Ovary (tissue), 9 donors: Measurements from ENCODE around the gene C1orf50. TPM values are rescaled to one million over a fixed set of nuclear protein-coding genes. Genes with fewer than 3 reads are reported as not detected.

ENCODE experiments used
- DNase-seq, 5 donors: peaks; one replicate each; pipeline ENCODE4 v3.0.0-alpha.2; 2019 to 2020
- H3K27ac ChIP-seq, 2 donors: fragments of 200-600 bp; one replicate each; pipeline versions ENCODE4 v1.5.1 to v1.8.0; 2019 to 2022
- H3K27me3 ChIP-seq: fragments of 200-600 bp; one replicate; pipeline ENCODE4 v1.8.0; 2022
- H3K36me3 ChIP-seq: fragments of 200-600 bp; sonication (generic); one replicate; pipeline ENCODE4 v1.5.1; 2019
- H3K4me1 ChIP-seq: one replicate; pipeline ENCODE4 v1.8.1; 2013; ENCODE audit warnings: mild to moderate bottlenecking, moderate library complexity; ENCODE audit not compliant: insufficient read depth
- H3K4me3 ChIP-seq: fragments of 200-600 bp; sonication (generic); one replicate; pipeline ENCODE4 v1.5.1; 2017
- H3K9me3 ChIP-seq, 2 donors: fragments of 200-600 bp in 1 of 2; sonication (generic) in 1 of 2; one replicate each; pipeline versions ENCODE4 v1.5.1 to v1.8.1; 2013 to 2019; ENCODE audit warnings: mild to moderate bottlenecking in 1 of 2, moderate library complexity in 1 of 2
- EP300 ChIP-seq: sonication (generic); formaldehyde crosslinking; IDR thresholded peaks from one replicate; pipeline ENCODE4 v1.6.1; 2017; ENCODE audit warnings: antibody characterized with exemption
- POLR2A ChIP-seq: fragments of 450-650 bp; IDR thresholded peaks from one replicate; pipeline ENCODE4 v1.6.1; 2017; ENCODE audit warnings: antibody characterized with exemption, mild to moderate bottlenecking, moderate library complexity
- WGBS, 3 donors: extraction: QIAGEN DNeasy Blood & Tissue Kit in 1 of 3; methylation state at CpG; one replicate each; pipeline versions ENCODE4 v1.1.5 to v1.1.7; 2013 to 2017; 5-methylcytosine and 5-hydroxymethylcytosine counted together
- intact Hi-C, 4 donors: fragments of 100-400 bp; cut with DNase I; formaldehyde crosslinking; loops; one replicate each; pipeline versions ENCODE4 v1.11.0 to v1.15.1; 2022 to 2023
- polyA plus RNA-seq, 2 donors: library from polyadenylated mRNA; stranded (reverse); fragments of 200-250 nt in 1 of 2; fragments of 350-450 nt in 1 of 2; fragmentation: Illumina TruSeq in 1 of 2; extraction: RNeasy Lipid Tissue Mini Kit (QIAGEN cat#74804) in 1 of 2; gene quantifications; one replicate each; pipeline ENCODE4 v1.2.3, GENCODE V29; 2013 to 2014
- total RNA-seq, 7 donors: library from RNA; depleted of rRNA in 2 of 7; stranded (reverse); fragments of >200 nt in 2 of 7; fragmentation: NEBNext Ultra II Directional in 3 of 7; extraction: Animal tissue kit (Norgen Biotek cat#: 25700) in 3 of 7; gene quantifications; one replicate each; pipeline versions ENCODE4 v1.1.0 to v1.2.4, GENCODE V29; 2016 to 2023
- TF ChIP-seq, protein P1 (sequence below), 3 donors: fragments of 450-650 bp in 2 of 3; fragments of 200-600 bp in 1 of 3; IDR thresholded peaks; one replicate each; pipeline versions ENCODE4 v1.5.1 to v1.8.0; 2016 to 2022; ENCODE audit warnings: antibody characterized with exemption in 3 of 3, mild to moderate bottlenecking in 1 of 3
- donor health status: DM: no; HTN: no; CAD: no; lungs with moderate emphysema.
- donor health status: DM: no; HTN: no; CAD: no.
- donor health status: Bipolar disorder and iron deficiency.
- donor health status: DM: yes; HTN: yes; CAD: no.
- donor health status: DM: no; HTN: no; CAD: no.
- donor health status: DM: yes; HTN: yes; CAD: no.

C1orf50 gene
- total and polyA plus RNA-seq, 9 donors = 1.3 to 13.6 (median 5.8) TPM

DNA sequence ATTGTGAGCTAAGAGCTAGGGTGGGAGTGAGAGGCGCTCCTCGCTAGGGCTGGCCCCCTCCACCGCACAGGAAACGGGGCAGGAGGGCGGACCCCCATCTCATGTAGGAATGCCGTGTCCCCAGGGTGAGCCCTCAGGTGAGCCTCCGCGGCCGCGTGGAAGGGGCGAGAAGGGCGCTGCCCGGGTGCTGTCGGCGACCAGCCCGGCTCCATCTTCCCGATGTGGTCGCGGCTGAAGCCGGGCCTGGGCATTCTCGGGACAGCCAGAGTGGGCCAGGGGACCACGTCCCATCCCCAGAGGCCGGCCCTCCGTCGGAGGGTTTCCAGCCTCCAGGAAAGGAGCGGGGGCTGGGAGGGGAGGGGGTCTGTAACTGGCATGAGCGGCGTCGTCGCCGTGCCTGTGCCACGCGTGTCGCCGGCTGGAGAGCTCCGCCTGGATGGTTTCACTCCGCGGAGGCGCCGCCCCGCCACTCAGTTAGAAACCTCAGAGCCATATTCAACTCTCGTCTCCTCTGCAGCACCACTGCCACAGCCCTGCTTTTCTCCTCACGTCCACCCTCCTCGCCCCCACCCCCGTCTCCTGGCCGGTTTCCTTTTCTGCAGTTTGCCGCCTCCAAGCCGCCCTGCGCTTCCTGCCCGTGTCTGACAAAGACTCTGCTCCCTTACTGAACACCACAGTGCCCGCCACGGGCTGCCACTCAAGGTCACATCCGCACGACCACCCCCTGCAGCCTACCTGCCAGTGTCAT is 18.1 kb downstream of the C1orf50 start, which contains the start of gene TMEM269:
TMEM269 (plus strand) TSS at position 46 of the 748 bp plus-strand sequence. CDS start 4,903 bp downstream, outside the sequence.
- H3K36me3 ChIP-seq = no peaks in the 10 kb centered on the region
- peak in 3 of 5 donors; percentile 20 to 48 (median 21) for DNase-seq
- TF ChIP-seq, protein P1, sequence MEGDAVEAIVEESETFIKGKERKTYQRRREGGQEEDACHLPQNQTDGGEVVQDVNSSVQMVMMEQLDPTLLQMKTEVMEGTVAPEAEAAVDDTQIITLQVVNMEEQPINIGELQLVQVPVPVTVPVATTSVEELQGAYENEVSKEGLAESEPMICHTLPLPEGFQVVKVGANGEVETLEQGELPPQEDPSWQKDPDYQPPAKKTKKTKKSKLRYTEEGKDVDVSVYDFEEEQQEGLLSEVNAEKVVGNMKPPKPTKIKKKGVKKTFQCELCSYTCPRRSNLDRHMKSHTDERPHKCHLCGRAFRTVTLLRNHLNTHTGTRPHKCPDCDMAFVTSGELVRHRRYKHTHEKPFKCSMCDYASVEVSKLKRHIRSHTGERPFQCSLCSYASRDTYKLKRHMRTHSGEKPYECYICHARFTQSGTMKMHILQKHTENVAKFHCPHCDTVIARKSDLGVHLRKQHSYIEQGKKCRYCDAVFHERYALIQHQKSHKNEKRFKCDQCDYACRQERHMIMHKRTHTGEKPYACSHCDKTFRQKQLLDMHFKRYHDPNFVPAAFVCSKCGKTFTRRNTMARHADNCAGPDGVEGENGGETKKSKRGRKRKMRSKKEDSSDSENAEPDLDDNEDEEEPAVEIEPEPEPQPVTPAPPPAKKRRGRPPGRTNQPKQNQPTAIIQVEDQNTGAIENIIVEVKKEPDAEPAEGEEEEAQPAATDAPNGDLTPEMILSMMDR (IDR thresholded peaks at IDR 0.05) = no peak
- TF ChIP-seq POLR2A = no peak
- TF ChIP-seq EP300 = no peak
- intact Hi-C loops = loop anchor here in 1 of 4 donors (10.0 kb wide), 1 partner anchor 280 kb away; no protein-coding TSS in a partner anchor
- H3K27ac ChIP-seq = no peak within 1 kb of the TSS
- no peaks in the 10 kb centered on the region for H3K9me3 ChIP-seq
- 3 to 8% (median 3%) methylated on average over 33 to 54 of the region's 54 CpGs for WGBS, 3 donors
- peak within 1 kb of the TSS; percentile 23 for H3K4me3 ChIP-seq
- H3K4me1 ChIP-seq = peaks cover 5% of the 10 kb centered on the region
- H3K27me3 ChIP-seq = no peaks in the 10 kb centered on the region

DNA sequence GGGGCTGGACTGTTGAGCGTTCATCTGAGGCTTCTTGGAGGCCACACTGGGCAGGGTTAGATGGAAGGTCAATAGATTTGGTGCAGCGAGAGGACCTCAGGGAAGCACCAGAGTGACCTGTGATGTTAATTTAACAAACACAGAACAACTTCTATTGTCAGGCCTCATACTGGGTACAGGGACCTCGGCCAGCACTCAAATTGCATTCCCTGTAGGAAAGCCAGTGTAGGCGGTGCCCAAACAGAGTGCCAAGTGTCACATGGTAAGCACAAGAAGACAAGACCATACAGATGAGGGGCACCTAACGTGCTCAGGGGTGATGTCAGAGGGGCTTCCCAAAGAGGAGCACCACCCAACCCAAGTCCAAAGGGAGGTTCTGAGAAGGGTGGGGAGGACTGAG is 19.0 kb downstream of the C1orf50 start:
- Histone ChIP-seq H3K27me3 (no peaks in the 10 kb centered on the region), H3K4me3 (no peak overlapping the region)

DNA sequence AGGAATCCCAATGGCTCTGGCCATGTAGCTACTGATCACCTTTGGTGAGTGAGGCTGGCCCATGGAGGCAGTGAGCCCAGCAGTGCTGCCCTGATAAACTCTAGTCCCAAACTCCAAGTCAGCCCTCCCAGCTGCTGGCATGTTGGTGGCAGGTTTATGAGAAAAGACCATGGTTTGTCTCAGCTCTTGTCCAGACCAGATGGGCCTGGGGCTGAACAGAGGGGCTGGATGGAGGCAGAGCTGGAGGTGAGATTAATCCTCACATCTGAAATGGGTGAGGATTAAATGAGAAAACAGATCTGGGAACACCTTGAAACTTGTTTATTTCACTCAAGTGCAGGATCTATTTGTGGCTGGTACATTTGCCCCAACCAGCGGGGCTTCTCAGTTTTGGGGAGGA is 21.0 kb downstream of the C1orf50 start:
- intact Hi-C loops = loop anchor here in 1 of 4 donors (10.0 kb wide), 1 partner anchor 277 kb away; no protein-coding TSS in a partner anchor
- TF ChIP-seq, protein P1 (IDR thresholded peaks at IDR 0.05) = no peak
- TF ChIP-seq EP300 (no peak), POLR2A (no peak)
- Histone ChIP-seq H3K4me1 (peaks cover 5% of the 10 kb centered on the region), H3K36me3 (no peaks in the 10 kb centered on the region), H3K27me3 (no peaks in the 10 kb centered on the region), H3K9me3 (no peaks in the 10 kb centered on the region), H3K4me3 (no peak overlapping the region), H3K27ac (no peak overlapping the region)
- WGBS, 3 donors = 96 to 98% (median 97%) methylated on average over 1 of the region's 1 CpG
- DNase-seq = no peak

More for the DNA sequence above, 19.0 kb downstream of the C1orf50 start:
- Histone ChIP-seq H3K9me3 (no peaks in the 10 kb centered on the region), H3K36me3 (no peaks in the 10 kb centered on the region), H3K27ac (no peak overlapping the region), H3K4me1 (peaks cover 5% of the 10 kb centered on the region)
- intact Hi-C loops = loop anchor here in 1 of 4 donors (10.0 kb wide), 1 partner anchor 279 kb away; no protein-coding TSS in a partner anchor
- 89 to 92% (median 90%) methylated on average over 5 of the region's 5 CpGs for WGBS, 3 donors
- TF ChIP-seq EP300 = no peak
- TF ChIP-seq, protein P1 (IDR thresholded peaks at IDR 0.05) = no peak
- no peak for TF ChIP-seq POLR2A
- no peak for DNase-seq

DNA sequence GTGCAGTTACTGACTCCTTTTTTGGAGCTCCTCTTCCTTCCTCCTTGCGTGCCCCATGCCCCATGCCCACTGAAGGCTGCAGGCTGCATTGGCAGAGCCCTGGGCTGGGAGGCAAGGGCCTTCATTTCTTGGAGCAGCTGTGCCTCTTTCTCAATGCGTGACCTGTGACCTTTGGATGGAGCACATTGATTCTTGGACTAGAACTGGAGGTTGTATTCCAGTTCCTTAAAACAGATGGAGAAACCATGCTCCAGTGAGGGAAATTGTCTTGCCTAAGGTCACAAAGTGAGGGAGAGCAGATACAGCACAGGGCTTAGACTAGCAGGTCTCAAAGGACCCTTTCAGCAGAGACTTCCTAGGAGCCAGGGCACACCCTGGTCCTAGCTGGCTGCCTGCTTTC is 26.8 kb downstream of the C1orf50 start:
- intact Hi-C loops = no loop called here
- Histone ChIP-seq H3K27me3 (no peaks in the 10 kb centered on the region), H3K4me1 (no peaks in the 10 kb centered on the region), H3K36me3 (no peaks in the 10 kb centered on the region), H3K4me3 (no peak overlapping the region), H3K27ac (no peak overlapping the region), H3K9me3 (no peaks in the 10 kb centered on the region)
- DNase-seq = peak in 1 of 5 donors; percentile 21
- TF ChIP-seq, protein P1 (IDR thresholded peaks at IDR 0.05) = no peak
- TF ChIP-seq EP300 = no peak
- no peak for TF ChIP-seq POLR2A
- WGBS, 3 donors = 92 to 97% (median 94%) methylated on average over 2 of the region's 2 CpGs
